Sigmoid colon (tissue), 4 donors: ENCODE measurements around the gene SLC25A13.

Experiments used
- EP300 ChIP-seq, 4 donors: sonication (generic); formaldehyde crosslinking; IDR thresholded peaks; one replicate each; pipeline ENCODE4 v1.6.1; 2017; ENCODE audit warnings: antibody characterized with exemption in 4 of 4
- POLR2A ChIP-seq, 2 donors: fragments of 450-650 bp; IDR thresholded peaks; one replicate each; pipeline ENCODE4 v1.6.1; 2016; ENCODE audit warnings: antibody characterized with exemption in 2 of 2, mild to moderate bottlenecking in 2 of 2, moderate library complexity in 2 of 2
- POLR2AphosphoS5 ChIP-seq, 4 donors: sonication (generic); formaldehyde crosslinking; IDR thresholded peaks; one replicate each; pipeline ENCODE4 v1.6.1; 2017; ENCODE audit warnings: antibody characterized with exemption in 4 of 4
- TF ChIP-seq, protein P1 (sequence below), 4 experiments: fragments of 450-650 bp in 3 of 4; fragments of 200-600 bp in 1 of 4; IDR thresholded peaks; one replicate each; pipeline ENCODE4 v1.5.1; 2016 to 2019; ENCODE audit warnings: antibody characterized with exemption in 4 of 4, mild to moderate bottlenecking in 3 of 4, moderate library complexity in 2 of 4

DNA sequence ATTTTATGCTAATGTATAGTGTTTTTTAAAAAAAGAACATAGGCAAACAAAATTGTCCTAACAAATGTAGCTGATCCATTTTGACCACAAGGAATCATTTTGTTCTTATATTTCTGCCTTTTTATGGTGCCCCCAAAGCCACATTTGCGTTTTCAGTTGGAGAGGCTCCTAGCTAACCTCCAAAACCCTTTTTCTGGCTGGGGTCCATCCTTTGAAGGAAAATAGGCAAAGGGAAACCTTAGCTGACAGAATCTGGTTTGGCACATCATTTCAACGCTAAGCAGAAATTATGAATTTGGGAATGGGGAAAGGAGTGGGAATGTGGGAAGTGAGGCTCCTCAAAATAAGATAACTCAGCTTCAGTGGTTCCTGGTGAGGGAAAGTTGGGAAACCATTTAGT, 25.6 kb upstream of the SLC25A13 start:
- TF ChIP-seq POLR2A (IDR thresholded peaks at IDR 0.05) (no peak), EP300 (IDR thresholded peaks at IDR 0.05) (no peak), POLR2AphosphoS5 (IDR thresholded peaks at IDR 0.05) (no peak)
- TF ChIP-seq, protein P1, sequence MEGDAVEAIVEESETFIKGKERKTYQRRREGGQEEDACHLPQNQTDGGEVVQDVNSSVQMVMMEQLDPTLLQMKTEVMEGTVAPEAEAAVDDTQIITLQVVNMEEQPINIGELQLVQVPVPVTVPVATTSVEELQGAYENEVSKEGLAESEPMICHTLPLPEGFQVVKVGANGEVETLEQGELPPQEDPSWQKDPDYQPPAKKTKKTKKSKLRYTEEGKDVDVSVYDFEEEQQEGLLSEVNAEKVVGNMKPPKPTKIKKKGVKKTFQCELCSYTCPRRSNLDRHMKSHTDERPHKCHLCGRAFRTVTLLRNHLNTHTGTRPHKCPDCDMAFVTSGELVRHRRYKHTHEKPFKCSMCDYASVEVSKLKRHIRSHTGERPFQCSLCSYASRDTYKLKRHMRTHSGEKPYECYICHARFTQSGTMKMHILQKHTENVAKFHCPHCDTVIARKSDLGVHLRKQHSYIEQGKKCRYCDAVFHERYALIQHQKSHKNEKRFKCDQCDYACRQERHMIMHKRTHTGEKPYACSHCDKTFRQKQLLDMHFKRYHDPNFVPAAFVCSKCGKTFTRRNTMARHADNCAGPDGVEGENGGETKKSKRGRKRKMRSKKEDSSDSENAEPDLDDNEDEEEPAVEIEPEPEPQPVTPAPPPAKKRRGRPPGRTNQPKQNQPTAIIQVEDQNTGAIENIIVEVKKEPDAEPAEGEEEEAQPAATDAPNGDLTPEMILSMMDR (IDR thresholded peaks at IDR 0.05) = no peak
